Immature natural killer cell (primary cell): ENCODE results near the gene MED8. TPM values are rescaled to one million over a fixed set of nuclear protein-coding genes. Genes with fewer than 3 reads are reported as not detected.
"Not testable (repeated sequence)": the region's sequence is repeated elsewhere in the genome, so short reads cannot be mapped to it uniquely, and the experiment has no call there.

Source experiments
- DNase-seq, 3 donors: peaks; one replicate each; pipeline ENCODE4 v3.0.0; 2022; ENCODE audit warnings: mixed read lengths in 1 of 3
- H3K27ac Mint-ChIP-seq, 6 donors: one replicate each; pipeline ENCODE4 v1.8.0; 2020; ENCODE audit warnings: mixed read lengths in 6 of 6, mild to moderate bottlenecking in 5 of 6, inconsistent platforms in 4 of 6, moderate library complexity in 3 of 6
- H3K27me3 Mint-ChIP-seq, 3 donors: one replicate each; pipeline ENCODE4 v1.8.0; 2020 to 2021; ENCODE audit warnings: low read depth in 3 of 3, mild to moderate bottlenecking in 3 of 3, mixed read lengths in 3 of 3, moderate library complexity in 3 of 3, inconsistent platforms in 1 of 3
- H3K36me3 Mint-ChIP-seq, 3 donors: one replicate each; pipeline ENCODE4 v1.8.0; 2020; ENCODE audit warnings: mixed read lengths in 3 of 3, inconsistent platforms in 2 of 3, mild to moderate bottlenecking in 2 of 3
- H3K4me1 Mint-ChIP-seq, 2 donors: one replicate each; pipeline ENCODE4 v1.8.0; 2020; ENCODE audit warnings: inconsistent platforms in 2 of 2, mild to moderate bottlenecking in 2 of 2, mixed read lengths in 2 of 2, moderate library complexity in 1 of 2
- H3K4me3 Mint-ChIP-seq, 5 donors: one replicate each; pipeline ENCODE4 v1.8.0; 2020; ENCODE audit warnings: mild to moderate bottlenecking in 5 of 5, mixed read lengths in 5 of 5, inconsistent platforms in 3 of 5, moderate library complexity in 3 of 5
- H3K9me3 Mint-ChIP-seq, 6 donors: one replicate each; pipeline ENCODE4 v1.8.0; 2020; ENCODE audit warnings: mild to moderate bottlenecking in 6 of 6, mixed read lengths in 6 of 6, inconsistent platforms in 4 of 6, moderate library complexity in 3 of 6
- polyA plus RNA-seq, 3 donors: library from polyadenylated mRNA; unstranded; fragments of 300-500 nt; fragmentation: Illumina TruSeq; gene quantifications; one replicate each; pipeline ENCODE4 v1.2.3, GENCODE V29; 2021

Gene MED8
- polyA plus RNA-seq, 3 donors from 2014 or later, result 24.8 to 43.3 (median 31.4) TPM

DNA sequence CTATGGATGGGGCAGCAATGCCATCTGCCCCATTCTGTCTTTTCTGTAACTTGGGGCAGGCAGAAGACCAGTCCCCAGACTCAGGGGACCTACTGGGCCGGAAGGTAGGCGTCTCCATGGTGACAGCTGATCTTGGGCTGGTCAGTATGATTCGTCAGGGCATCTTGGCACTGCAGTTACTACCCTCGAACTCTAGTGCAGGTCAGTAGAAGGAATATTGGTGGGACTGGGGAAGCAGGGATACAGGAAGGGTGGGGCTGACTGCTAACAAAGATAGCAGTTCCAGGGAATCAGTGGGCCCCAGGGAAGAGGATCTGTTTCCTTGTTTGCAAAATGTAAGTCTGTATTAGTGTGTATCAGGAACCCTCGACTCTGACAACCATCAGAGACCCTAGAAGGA lies 26.3 kb upstream of the MED8 start:
- peaks cover 0 to 1% (median 0%) of the 10 kb centered on the region in 3 donors for H3K27me3 Mint-ChIP-seq
- DNase-seq, result no peak
- H3K4me1 Mint-ChIP-seq, result no peaks in the 10 kb centered on the region
- no peak overlapping the region for H3K27ac Mint-ChIP-seq
- no peak overlapping the region for H3K4me3 Mint-ChIP-seq
- H3K9me3 Mint-ChIP-seq, result no peaks in the 10 kb centered on the region
- H3K36me3 Mint-ChIP-seq, result peaks cover 6 to 22% (median 10%) of the 10 kb centered on the region in 3 donors

GRCh38 chr1:43414634-43415223 lies 25.1 kb upstream of the MED8 start:
- no peaks in the 10 kb centered on the region for H3K9me3 Mint-ChIP-seq
- H3K36me3 Mint-ChIP-seq, result peaks cover 6 to 16% (median 7%) of the 10 kb centered on the region in 3 donors
- H3K27me3 Mint-ChIP-seq, result peaks cover 0 to 1% (median 0%) of the 10 kb centered on the region in 3 donors
- no peaks in the 10 kb centered on the region for H3K4me1 Mint-ChIP-seq
- peak; percentile 53 to 66 (median 58) for DNase-seq
- peak overlapping the region in 2 of 6 donors; percentile 27 to 33 for H3K27ac Mint-ChIP-seq
- no peak overlapping the region for H3K4me3 Mint-ChIP-seq

GRCh38 chr1:43413426-43413825 lies 23.8 kb upstream of the MED8 start:
- Mint-ChIP-seq H3K36me3 (peaks cover 14 to 20% (median 19%) of the 10 kb centered on the region in 3 donors), H3K27ac (peak overlapping the region in 1 of 6 donors; percentile 33)
- DNase-seq, H3K4me3 Mint-ChIP-seq, H3K27me3 Mint-ChIP-seq, H3K9me3 Mint-ChIP-seq, H3K4me1 Mint-ChIP-seq: not testable (repeated sequence)

GRCh38 chr1:43410571-43410970 lies 21.0 kb upstream of the MED8 start:
- no peak overlapping the region for H3K4me3 Mint-ChIP-seq
- peaks cover 0 to 3% (median 0%) of the 10 kb centered on the region in 3 donors for H3K27me3 Mint-ChIP-seq
- peaks cover 22 to 33% (median 31%) of the 10 kb centered on the region in 3 donors for H3K36me3 Mint-ChIP-seq
- no peaks in the 10 kb centered on the region for H3K4me1 Mint-ChIP-seq
- DNase-seq, result no peak
- H3K27ac Mint-ChIP-seq, result no peak overlapping the region
- no peaks in the 10 kb centered on the region for H3K9me3 Mint-ChIP-seq

DNA sequence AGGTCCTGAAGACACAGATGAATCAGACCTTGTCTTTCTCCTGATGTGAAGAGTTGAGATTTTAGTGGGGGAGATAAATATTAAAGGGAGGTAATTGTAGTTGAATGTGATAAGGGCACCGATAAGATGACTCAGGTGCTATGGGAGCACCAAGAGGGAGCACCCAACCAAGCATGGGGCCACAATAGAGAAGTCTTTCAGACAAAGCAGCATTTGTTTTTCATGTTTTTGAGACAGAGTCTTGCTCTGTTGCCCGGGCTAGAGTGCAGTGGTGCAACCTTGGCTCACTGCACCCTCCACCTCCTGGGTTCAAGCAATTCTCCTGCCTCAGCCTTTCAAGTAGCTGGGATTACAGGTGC lies 16.3 kb upstream of the MED8 start:
- H3K27me3 Mint-ChIP-seq, result peaks cover 0 to 1% (median 0%) of the 10 kb centered on the region in 3 donors
- H3K36me3 Mint-ChIP-seq, result peaks cover 29 to 44% (median 30%) of the 10 kb centered on the region in 3 donors
- no peak for DNase-seq
- H3K4me3 Mint-ChIP-seq, result no peak overlapping the region
- no peak overlapping the region for H3K27ac Mint-ChIP-seq
- H3K9me3 Mint-ChIP-seq, result no peaks in the 10 kb centered on the region
- H3K4me1 Mint-ChIP-seq, result peaks cover 2 to 13% of the 10 kb centered on the region in 2 donors

DNA sequence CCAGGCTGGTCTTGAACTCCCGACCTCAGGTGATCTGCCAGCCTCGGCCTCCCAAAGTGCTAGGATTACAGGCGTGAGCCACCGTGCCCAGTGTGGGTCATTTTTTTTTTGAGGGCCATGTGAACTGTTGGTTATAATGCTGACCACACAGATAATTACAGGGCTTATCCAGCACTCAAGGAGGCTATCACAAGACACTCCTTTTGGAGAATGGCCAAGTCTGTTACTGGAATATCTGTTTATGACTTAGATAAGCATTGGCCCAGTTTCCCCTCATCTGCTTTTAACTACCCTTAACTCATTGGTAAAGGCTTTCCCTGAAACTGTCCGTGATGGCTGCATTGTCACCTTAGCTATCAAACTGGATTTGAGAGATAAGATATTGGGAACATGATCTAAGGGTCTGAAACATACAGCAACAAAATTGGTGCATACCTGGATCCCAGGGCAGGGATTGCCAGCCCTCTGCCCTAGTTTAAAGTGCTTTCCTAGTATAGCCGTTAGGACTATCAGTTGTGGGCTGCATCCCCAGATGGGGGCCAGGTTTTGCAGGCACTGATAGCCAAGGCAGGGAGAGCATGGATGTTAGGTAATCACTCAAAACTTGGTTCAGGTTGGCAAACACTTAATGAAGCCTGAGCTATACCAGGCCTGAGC lies 15.7 kb upstream of the MED8 start:
- DNase-seq, result no peak
- Mint-ChIP-seq H3K27ac (no peak overlapping the region), H3K4me3 (no peak overlapping the region), H3K27me3 (peaks cover 0 to 1% (median 0%) of the 10 kb centered on the region in 3 donors), H3K36me3 (peaks cover 29 to 44% (median 30%) of the 10 kb centered on the region in 3 donors), H3K4me1 (peaks cover 2 to 13% of the 10 kb centered on the region in 2 donors), H3K9me3 (no peaks in the 10 kb centered on the region)

DNA sequence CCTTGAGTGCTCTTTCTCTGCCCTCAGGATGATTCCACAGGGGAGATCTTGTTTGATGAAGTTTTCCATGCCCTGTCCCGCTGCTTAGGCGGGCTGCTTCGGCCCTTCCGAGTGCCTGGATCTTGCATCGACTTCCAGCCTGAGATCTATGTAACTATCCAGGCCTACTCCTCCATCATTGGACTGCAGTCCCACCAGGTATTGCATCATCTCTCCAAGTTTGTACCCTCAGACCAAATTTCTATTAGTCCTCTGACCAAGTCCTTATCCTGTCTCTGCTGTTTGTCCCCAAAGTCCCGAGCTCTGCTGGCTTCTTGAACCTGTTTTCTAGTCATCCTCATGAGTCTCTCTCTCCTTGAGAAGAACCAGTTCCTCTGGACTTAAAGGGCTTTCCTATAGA lies 14.8 kb upstream of the MED8 start:
- H3K27ac Mint-ChIP-seq, result no peak overlapping the region
- DNase-seq, result no peak
- peaks cover 0 to 1% (median 0%) of the 10 kb centered on the region in 3 donors for H3K27me3 Mint-ChIP-seq
- H3K36me3 Mint-ChIP-seq, result peaks cover 25 to 42% (median 29%) of the 10 kb centered on the region in 3 donors
- H3K9me3 Mint-ChIP-seq, result no peaks in the 10 kb centered on the region
- H3K4me1 Mint-ChIP-seq, result peaks cover 2 to 13% of the 10 kb centered on the region in 2 donors
- no peak overlapping the region for H3K4me3 Mint-ChIP-seq

DNA sequence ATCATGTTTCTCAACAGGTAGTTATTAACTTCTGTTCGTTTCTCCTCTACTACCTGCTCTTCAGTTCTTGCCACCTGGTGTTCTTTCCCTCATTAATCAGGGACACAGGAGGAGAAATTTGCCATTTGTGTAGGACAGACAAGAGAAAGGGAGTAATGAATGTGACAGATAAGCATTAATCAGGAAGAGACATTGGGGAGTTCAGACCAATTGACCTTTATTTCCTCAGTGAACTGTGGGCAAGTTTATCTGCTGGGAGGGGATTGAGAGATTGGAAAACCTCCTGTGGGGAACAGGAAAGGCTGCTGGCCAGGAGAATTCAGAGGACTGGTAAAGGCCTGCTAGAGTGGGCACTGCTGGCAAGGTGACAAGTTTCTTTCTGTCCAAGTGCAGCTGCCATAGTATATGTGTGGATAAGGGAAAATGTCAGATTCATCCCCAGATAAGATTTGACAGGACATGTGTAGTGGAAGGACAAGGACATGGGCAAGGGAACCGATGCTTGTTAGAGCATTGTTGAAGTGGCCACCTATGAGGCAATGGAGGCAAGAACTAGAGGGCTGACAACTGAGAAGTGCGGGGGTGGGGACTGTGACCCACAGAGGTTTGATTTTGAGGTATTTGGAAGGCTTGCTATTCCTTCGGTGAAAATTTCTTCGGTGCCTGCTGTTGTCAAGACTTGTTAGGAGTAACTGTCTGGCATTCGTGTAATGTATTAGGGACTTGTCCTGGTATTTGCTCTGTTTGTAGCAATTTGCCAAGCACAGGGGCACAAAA lies 12.7 kb upstream of the MED8 start:
- Mint-ChIP-seq H3K36me3 (peaks cover 16 to 34% (median 21%) of the 10 kb centered on the region in 3 donors), H3K4me1 (peaks cover 2 to 13% of the 10 kb centered on the region in 2 donors), H3K9me3 (no peaks in the 10 kb centered on the region), H3K4me3 (no peak overlapping the region), H3K27ac (peak overlapping the region in 4 of 6 donors; percentile 1 to 61 (median 8)), H3K27me3 (peaks cover 0 to 1% (median 0%) of the 10 kb centered on the region in 3 donors)
- DNase-seq, result no peak

- DNase-seq, H3K27ac Mint-ChIP-seq, H3K9me3 Mint-ChIP-seq, H3K27me3 Mint-ChIP-seq, H3K4me3 Mint-ChIP-seq: not testable (repeated sequence)
- H3K36me3 Mint-ChIP-seq, result peaks cover 3 to 21% (median 11%) of the 10 kb centered on the region in 3 donors
- peaks cover 6 to 24% of the 10 kb centered on the region in 2 donors for H3K4me1 Mint-ChIP-seq
Observed at GRCh38 chr1:43400441-43400840, 10.8 kb upstream of the MED8 start.

- Mint-ChIP-seq H3K4me1 (peaks cover 6 to 32% of the 10 kb centered on the region in 2 donors), H3K36me3 (peaks cover 3 to 6% (median 3%) of the 10 kb centered on the region in 3 donors), H3K4me3 (no peak overlapping the region), H3K27ac (no peak overlapping the region), H3K27me3 (no peaks in the 10 kb centered on the region), H3K9me3 (no peaks in the 10 kb centered on the region)
- DNase-seq, result no peak
Observed at GRCh38 chr1:43398227-43398626, 8.6 kb upstream of the MED8 start.

DNA sequence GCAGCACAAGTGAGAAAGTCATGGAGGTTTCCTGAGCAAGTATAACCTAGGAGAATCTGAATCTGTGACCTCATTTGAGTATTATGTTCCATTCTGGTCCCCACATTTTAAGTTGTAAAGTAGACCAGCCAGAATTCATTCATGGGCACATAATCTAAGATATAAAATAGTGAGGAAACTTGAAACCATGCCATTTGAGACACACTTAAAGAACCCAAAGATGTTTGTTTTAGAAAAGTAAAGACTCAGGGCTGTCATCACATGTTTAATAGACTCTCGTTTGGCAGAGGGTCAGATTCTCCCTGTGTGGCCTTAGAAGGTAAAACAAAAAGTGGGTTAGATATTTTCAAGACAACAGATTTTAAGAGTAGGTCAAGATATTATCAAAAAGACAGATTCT lies 6.5 kb upstream of the MED8 start:
- Mint-ChIP-seq H3K9me3 (no peaks in the 10 kb centered on the region), H3K27me3 (no peaks in the 10 kb centered on the region), H3K4me1 (peaks cover 13 to 32% of the 10 kb centered on the region in 2 donors), H3K4me3 (no peak overlapping the region), H3K36me3 (no peaks in the 10 kb centered on the region), H3K27ac (no peak overlapping the region)
- no peak for DNase-seq

- H3K4me3 Mint-ChIP-seq, result no peak overlapping the region
- H3K27ac Mint-ChIP-seq, result no peak overlapping the region
Observed at GRCh38 chr1:43395523-43395922, 5.9 kb upstream of the MED8 start.

GRCh38 chr1:43392702-43393101 lies 3.1 kb upstream of the MED8 start:
- H3K9me3 Mint-ChIP-seq, result no peaks in the 10 kb centered on the region
- H3K36me3 Mint-ChIP-seq, result peaks cover 0 to 4% (median 0%) of the 10 kb centered on the region in 3 donors
- H3K4me3 Mint-ChIP-seq, result no peak overlapping the region
- H3K4me1 Mint-ChIP-seq, result peaks cover 41 to 65% of the 10 kb centered on the region in 2 donors
- peaks cover 0 to 3% (median 3%) of the 10 kb centered on the region in 3 donors for H3K27me3 Mint-ChIP-seq
- H3K27ac Mint-ChIP-seq, result peak overlapping the region in 2 of 6 donors; percentile 0 to 22
- no peak for DNase-seq

More at GRCh38 chr1:43395523-43395922, 5.9 kb upstream of the MED8 start:
- DNase-seq, result no peak
- Mint-ChIP-seq H3K27me3 (no peaks in the 10 kb centered on the region), H3K36me3 (no peaks in the 10 kb centered on the region), H3K4me1 (peaks cover 18 to 37% of the 10 kb centered on the region in 2 donors), H3K9me3 (no peaks in the 10 kb centered on the region)

DNA sequence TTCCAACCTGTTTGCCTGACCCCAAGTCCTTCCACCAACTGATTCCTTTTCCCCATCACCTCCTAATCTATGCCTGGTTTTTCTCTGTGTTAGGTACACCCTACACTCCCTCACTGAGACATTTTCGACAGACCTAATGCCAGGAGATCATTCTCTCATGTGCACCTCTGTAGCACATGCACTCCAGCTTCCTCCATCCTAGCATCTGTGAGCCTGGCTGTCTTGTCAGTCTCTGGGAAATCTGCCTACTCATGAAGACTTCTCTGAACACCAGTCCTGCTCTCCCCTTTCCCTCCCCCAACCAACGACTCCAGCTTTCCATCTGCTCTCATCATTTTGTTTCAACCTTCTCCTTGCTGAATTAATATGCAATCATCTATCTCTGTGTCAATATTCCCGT lies 987 bp downstream of the MED8 start:
- Mint-ChIP-seq H3K27ac (peak overlapping the region; percentile 97 to 100 (median 100)), H3K27me3 (peaks cover 0 to 4% (median 3%) of the 10 kb centered on the region in 3 donors), H3K4me3 (peak overlapping the region; percentile 98 to 100 (median 100)), H3K36me3 (peaks cover 10 to 36% (median 15%) of the 10 kb centered on the region in 3 donors), H3K4me1 (peaks cover 39 to 53% of the 10 kb centered on the region in 2 donors), H3K9me3 (no peaks in the 10 kb centered on the region)
- no peak for DNase-seq
